Neuronal stem cell (in vitro differentiated cells): Measurements from ENCODE around the gene ATIC.

Experiments used
- DNase-seq: peaks from one replicate; pipeline ENCODE4 v3.0.0-alpha.2; 2013; ENCODE audit warnings: low spot score
- H2AFZ ChIP-seq: one replicate; pipeline ENCODE4 v1.6.1; 2013; ENCODE audit warnings: mild to moderate bottlenecking, low read length, inconsistent platforms
- H2AK5ac ChIP-seq: 2 replicates; pipeline ENCODE4 v1.6.1; 2013; ENCODE audit warnings: low read depth, mild to moderate bottlenecking, inconsistent platforms, low read length, moderate library complexity, mixed read lengths
- H2BK120ac ChIP-seq: 2 replicates; pipeline ENCODE4 v1.6.1; 2013; ENCODE audit warnings: low read depth, mild to moderate bottlenecking, inconsistent platforms, low read length, moderate library complexity, mixed read lengths
- H2BK12ac ChIP-seq: one replicate; pipeline ENCODE4 v1.6.1; 2013; ENCODE audit warnings: low read length, inconsistent platforms
- H2BK15ac ChIP-seq: 2 replicates; pipeline ENCODE4 v1.6.1; 2013; ENCODE audit warnings: mild to moderate bottlenecking, low read length, inconsistent platforms, mixed read lengths
- H2BK5ac ChIP-seq: one replicate; pipeline ENCODE4 v1.6.1; 2013; ENCODE audit warnings: inconsistent platforms, mild to moderate bottlenecking, low read length, moderate library complexity
- H3K14ac ChIP-seq: one replicate; pipeline ENCODE4 v1.6.1; 2013; ENCODE audit warnings: low read length, inconsistent platforms
- H3K18ac ChIP-seq: 2 replicates; pipeline ENCODE4 v1.6.1; 2013; ENCODE audit warnings: low read length, inconsistent platforms
- H3K23ac ChIP-seq: 2 replicates; pipeline ENCODE4 v1.6.1; 2013; ENCODE audit warnings: low read depth, mild to moderate bottlenecking, mixed read lengths, low read length, inconsistent platforms; ENCODE audit not compliant: poor library complexity
- H3K27ac ChIP-seq: replicated peaks from 3 replicates; pipeline ENCODE4 v1.5.1; 2013; ENCODE audit warnings: low read length, inconsistent platforms
- H3K27me3 ChIP-seq, 3 experiments: 2 replicates each; pipeline ENCODE4 v1.6.1; 2013; ENCODE audit warnings: low read length in 3 of 3, mild to moderate bottlenecking in 2 of 3, inconsistent platforms in 1 of 3, low read depth in 1 of 3, mixed read lengths in 1 of 3, moderate library complexity in 1 of 3; ENCODE audit not compliant: control insufficient read depth in 3 of 3, insufficient read depth in 3 of 3
- H3K36me3 ChIP-seq, 2 donors: replicated peaks in 1 of 2; 2 replicates each; pipeline ENCODE4 v1.6.1; 2013; ENCODE audit warnings: low read length in 2 of 2; ENCODE audit not compliant: control insufficient read depth in 2 of 2, insufficient read depth in 2 of 2
- H3K4ac ChIP-seq: 2 replicates; pipeline ENCODE4 v1.6.1; 2013; ENCODE audit warnings: inconsistent platforms, mild to moderate bottlenecking, low read length, moderate library complexity
- H3K4me1 ChIP-seq, 2 donors: 1 replicate in 1 of 2; 2 replicates in 1 of 2; pipeline ENCODE4 v1.6.1; 2013; ENCODE audit warnings: low read length in 2 of 2, low read depth in 1 of 2; ENCODE audit not compliant: control insufficient read depth in 2 of 2, insufficient read depth in 1 of 2
- H3K4me2 ChIP-seq: one replicate; pipeline ENCODE4 v1.6.1; 2013; ENCODE audit warnings: mild to moderate bottlenecking, low read length, inconsistent platforms; ENCODE audit not compliant: insufficient read depth, poor library complexity, severe bottlenecking
- H3K4me3 ChIP-seq, 2 donors: 2 replicates each; pipeline ENCODE4 v1.5.1; 2013; ENCODE audit warnings: low read length in 2 of 2, mild to moderate bottlenecking in 2 of 2, inconsistent platforms in 1 of 2, moderate library complexity in 1 of 2
- H3K79me1 ChIP-seq: one replicate; pipeline ENCODE4 v1.6.1; 2013; ENCODE audit warnings: low read depth, mild to moderate bottlenecking, inconsistent platforms, low read length, moderate library complexity
- H3K9ac ChIP-seq: one replicate; pipeline ENCODE4 v1.6.1; 2013; ENCODE audit warnings: mild to moderate bottlenecking, low read depth, low read length, inconsistent platforms; ENCODE audit not compliant: poor library complexity
- H3K9me3 ChIP-seq, 2 donors: replicated peaks in 1 of 2; 2 replicates each; pipeline versions ENCODE3 to v1.6.1; 2013; ENCODE audit warnings: low read length in 2 of 2, mild to moderate bottlenecking in 2 of 2, inconsistent platforms in 1 of 2, low read depth in 1 of 2, mixed read lengths in 1 of 2, moderate library complexity in 1 of 2; ENCODE audit not compliant: control insufficient read depth in 2 of 2, insufficient read depth in 1 of 2
- H4K8ac ChIP-seq: one replicate; pipeline ENCODE4 v1.6.1; 2013; ENCODE audit warnings: low read depth, mild to moderate bottlenecking, inconsistent platforms, low read length, moderate library complexity
- H4K91ac ChIP-seq: one replicate; pipeline ENCODE4 v1.6.1; 2013; ENCODE audit warnings: low read length, low read depth, mild to moderate bottlenecking, inconsistent platforms; ENCODE audit not compliant: poor library complexity
- WGBS, 2 donors: extraction: QIAGEN DNeasy Blood & Tissue Kit; methylation state at CpG; one replicate each; pipeline ENCODE4 v1.1.7; 2013; ENCODE audit warnings: missing lambda C conversion rate in 2 of 2, mixed read lengths in 1 of 2; ENCODE audit not compliant: insufficient read length in 2 of 2, insufficient replicate concordance in 1 of 2; ENCODE audit errors: extremely low coverage in 2 of 2; 5-methylcytosine and 5-hydroxymethylcytosine counted together

Gene ATIC

DNA sequence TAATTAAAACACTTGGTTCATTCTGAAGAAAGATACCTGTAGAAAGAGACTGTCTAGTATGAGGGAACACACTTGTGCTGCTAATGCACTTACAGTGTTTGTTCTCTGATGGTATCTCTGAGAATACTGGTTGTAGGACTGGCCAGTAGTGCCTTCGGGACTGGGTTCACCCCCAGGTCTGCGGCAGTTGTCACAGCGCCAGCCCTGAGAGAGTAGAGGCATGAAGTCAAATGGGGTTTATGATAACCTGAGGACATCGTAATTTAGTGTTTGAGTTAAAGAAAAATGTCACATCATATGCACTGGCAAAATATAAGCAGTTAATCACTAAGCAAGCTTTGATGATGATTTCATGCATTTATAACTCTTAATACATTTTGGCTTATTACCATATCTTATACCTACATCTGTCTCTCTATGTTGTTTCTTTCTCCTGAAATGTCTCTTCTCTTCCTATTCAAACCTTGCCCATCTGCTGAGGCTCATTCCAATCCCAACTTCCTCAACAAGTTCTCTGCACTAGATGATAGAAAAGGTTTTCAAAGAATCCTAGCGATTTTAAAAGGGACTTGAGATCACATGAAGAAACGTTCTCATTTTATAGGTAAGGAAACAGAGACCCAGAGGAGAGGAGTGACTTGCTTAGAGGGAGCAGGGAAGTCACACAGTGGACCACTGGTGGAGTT lies 50.2 kb downstream of the ATIC start:
- peaks cover 4% of the 10 kb centered on the region for H3K79me1 ChIP-seq
- no peak overlapping the region for H3K27ac ChIP-seq
- H4K91ac ChIP-seq, result no peak overlapping the region
- no peak overlapping the region for H3K4me2 ChIP-seq
- H2BK15ac ChIP-seq, result no peak overlapping the region
- no peak overlapping the region for H3K4me3 ChIP-seq
- H3K23ac ChIP-seq, result no peak overlapping the region
- DNase-seq, result no peak
- H3K14ac ChIP-seq, result no peak overlapping the region
- no peak overlapping the region for H3K4ac ChIP-seq
- H2BK120ac ChIP-seq, result no peak overlapping the region
- H2BK12ac ChIP-seq, result no peak overlapping the region
- no peak overlapping the region for H3K9ac ChIP-seq
- H3K18ac ChIP-seq, result no peak overlapping the region
- no peak overlapping the region for H2BK5ac ChIP-seq
- H3K9me3 ChIP-seq, result no peaks in the 10 kb centered on the region
- H2AFZ ChIP-seq, result no peak overlapping the region
- H3K27me3 ChIP-seq, result no peaks in the 10 kb centered on the region
- H4K8ac ChIP-seq, result no peak overlapping the region
- WGBS, 2 donors, result no CpG with 5 or more reads among the region's 6 CpGs
- H3K36me3 ChIP-seq, result peaks cover 17 to 65% of the 10 kb centered on the region in 2 donors
- H2AK5ac ChIP-seq, result no peak overlapping the region
- no peaks in the 10 kb centered on the region for H3K4me1 ChIP-seq

DNA sequence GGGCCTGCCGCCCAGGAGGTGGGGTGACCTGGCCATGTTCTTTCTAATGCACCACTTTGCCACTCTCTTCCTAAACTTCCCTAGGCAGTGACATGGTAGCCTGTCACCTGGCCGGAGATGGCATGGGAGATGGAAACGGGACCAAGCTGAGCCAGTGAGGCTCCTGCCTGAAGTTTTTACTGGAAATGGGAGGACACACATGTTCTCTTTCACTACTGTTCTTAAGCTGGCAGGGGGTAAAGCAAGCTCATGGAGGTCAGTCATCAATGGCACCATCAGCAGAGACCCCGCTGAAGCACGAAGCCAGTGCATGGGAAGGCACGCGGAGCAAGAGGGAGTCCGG lies 50.7 kb downstream of the ATIC start:
- Histone ChIP-seq H2BK120ac (no peak overlapping the region), H3K27ac (no peak overlapping the region), H3K4me1 (no peaks in the 10 kb centered on the region), H3K18ac (no peak overlapping the region), H3K9ac (no peak overlapping the region), H3K36me3 (peaks cover 17 to 70% of the 10 kb centered on the region in 2 donors), H3K79me1 (peaks cover 4% of the 10 kb centered on the region), H3K4ac (no peak overlapping the region), H3K4me3 (no peak overlapping the region), H2BK12ac (no peak overlapping the region), H2AFZ (no peak overlapping the region), H4K91ac (no peak overlapping the region), H2BK15ac (no peak overlapping the region), H3K9me3 (no peaks in the 10 kb centered on the region), H3K27me3 (no peaks in the 10 kb centered on the region), H3K4me2 (no peak overlapping the region), H4K8ac (no peak overlapping the region), H3K23ac (peak overlapping the region; percentile 21), H2AK5ac (no peak overlapping the region), H2BK5ac (no peak overlapping the region), H3K14ac (no peak overlapping the region)
- WGBS, 2 donors, result no CpG with 5 or more reads among the region's 8 CpGs
- no peak for DNase-seq

DNA sequence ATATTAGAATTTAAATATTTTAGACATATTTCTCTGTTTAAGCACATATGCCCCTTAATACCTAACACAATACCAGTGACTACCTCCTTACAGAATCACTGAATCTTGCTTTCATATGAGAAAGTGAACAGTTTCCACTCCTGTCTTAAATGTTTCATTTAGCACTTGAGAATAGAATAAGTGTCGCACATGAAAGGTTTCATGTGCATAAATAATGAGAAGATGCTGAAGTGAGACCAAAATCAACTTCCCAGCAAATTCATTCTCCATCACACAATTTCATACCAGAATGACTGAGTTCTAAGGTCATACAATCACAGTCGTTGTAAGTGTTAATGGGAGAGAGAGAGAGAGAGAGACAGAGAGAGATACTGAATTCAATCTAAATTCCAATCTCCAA lies 51.2 kb downstream of the ATIC start:
- H3K4me2 ChIP-seq, result no peak overlapping the region
- H4K8ac ChIP-seq, result no peak overlapping the region
- H2BK5ac ChIP-seq, result no peak overlapping the region
- DNase-seq, result no peak
- H3K18ac ChIP-seq, result no peak overlapping the region
- H3K14ac ChIP-seq, result no peak overlapping the region
- no peak overlapping the region for H3K4me3 ChIP-seq
- no peak overlapping the region for H2AFZ ChIP-seq
- no peak overlapping the region for H2BK120ac ChIP-seq
- no CpG with 5 or more reads among the region's 2 CpGs for WGBS, 2 donors
- no peak overlapping the region for H3K23ac ChIP-seq
- no peak overlapping the region for H4K91ac ChIP-seq
- no peak overlapping the region for H2BK12ac ChIP-seq
- H3K9ac ChIP-seq, result no peak overlapping the region
- no peak overlapping the region for H3K27ac ChIP-seq
- H2BK15ac ChIP-seq, result no peak overlapping the region
- H3K36me3 ChIP-seq, result peaks cover 17 to 75% of the 10 kb centered on the region in 2 donors
- no peaks in the 10 kb centered on the region for H3K4me1 ChIP-seq
- no peaks in the 10 kb centered on the region for H3K9me3 ChIP-seq
- H2AK5ac ChIP-seq, result no peak overlapping the region
- no peaks in the 10 kb centered on the region for H3K27me3 ChIP-seq
- no peak overlapping the region for H3K4ac ChIP-seq
- peaks cover 4% of the 10 kb centered on the region for H3K79me1 ChIP-seq

DNA sequence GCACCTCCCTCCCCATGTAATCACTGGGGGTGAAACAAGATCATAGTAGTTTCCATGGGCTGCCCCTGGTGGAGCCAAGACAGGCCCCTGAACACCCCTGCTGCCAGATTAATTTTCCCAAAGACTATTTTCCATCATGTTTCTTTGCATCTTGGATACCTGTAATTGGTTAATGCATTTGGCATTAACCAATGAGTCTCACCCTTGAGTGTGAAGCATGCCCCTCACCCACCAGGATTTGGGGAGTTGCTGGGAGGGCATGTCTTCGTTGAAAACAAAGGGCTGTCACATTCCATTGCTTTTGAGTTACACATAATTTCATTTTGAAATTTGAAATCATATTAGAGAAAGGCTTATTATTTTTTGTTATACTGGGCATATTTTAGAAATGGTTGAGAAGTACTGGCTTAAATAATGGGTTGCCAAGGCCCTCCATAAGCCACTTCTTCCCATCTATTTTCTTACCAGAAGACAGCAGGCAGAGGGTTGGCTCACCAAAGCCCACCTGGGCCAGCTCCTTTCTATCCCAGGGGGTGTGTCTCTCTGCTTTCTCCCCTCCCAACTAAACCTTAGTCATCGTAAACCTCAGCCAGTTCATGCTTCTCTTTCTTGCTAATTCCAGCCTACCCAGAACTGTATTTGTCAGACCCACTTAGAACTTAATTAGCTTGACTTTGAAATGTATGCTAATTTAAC lies 51.8 kb downstream of the ATIC start:
- no peak overlapping the region for H3K4me3 ChIP-seq
- no peaks in the 10 kb centered on the region for H3K4me1 ChIP-seq
- H3K4me2 ChIP-seq, result no peak overlapping the region
- H2BK12ac ChIP-seq, result no peak overlapping the region
- H3K9me3 ChIP-seq, result no peaks in the 10 kb centered on the region
- H4K8ac ChIP-seq, result no peak overlapping the region
- H3K4ac ChIP-seq, result no peak overlapping the region
- no peak for DNase-seq
- H3K14ac ChIP-seq, result no peak overlapping the region
- H3K27me3 ChIP-seq, result no peaks in the 10 kb centered on the region
- H3K27ac ChIP-seq, result no peak overlapping the region
- H2AK5ac ChIP-seq, result no peak overlapping the region
- peaks cover 19 to 81% of the 10 kb centered on the region in 2 donors for H3K36me3 ChIP-seq
- H2BK15ac ChIP-seq, result no peak overlapping the region
- no peak overlapping the region for H3K23ac ChIP-seq
- no peak overlapping the region for H2BK120ac ChIP-seq
- peaks cover 4% of the 10 kb centered on the region for H3K79me1 ChIP-seq
- no peak overlapping the region for H3K18ac ChIP-seq
- no peak overlapping the region for H4K91ac ChIP-seq
- H3K9ac ChIP-seq, result no peak overlapping the region
- H2BK5ac ChIP-seq, result no peak overlapping the region
- whole genome bisulfite sequencing, 2 donors, result no CpG with 5 or more reads among the region's 2 CpGs
- H2AFZ ChIP-seq, result no peak overlapping the region
